ENCODE data around the gene ZNF511.

The ZNF511 gene

DNA sequence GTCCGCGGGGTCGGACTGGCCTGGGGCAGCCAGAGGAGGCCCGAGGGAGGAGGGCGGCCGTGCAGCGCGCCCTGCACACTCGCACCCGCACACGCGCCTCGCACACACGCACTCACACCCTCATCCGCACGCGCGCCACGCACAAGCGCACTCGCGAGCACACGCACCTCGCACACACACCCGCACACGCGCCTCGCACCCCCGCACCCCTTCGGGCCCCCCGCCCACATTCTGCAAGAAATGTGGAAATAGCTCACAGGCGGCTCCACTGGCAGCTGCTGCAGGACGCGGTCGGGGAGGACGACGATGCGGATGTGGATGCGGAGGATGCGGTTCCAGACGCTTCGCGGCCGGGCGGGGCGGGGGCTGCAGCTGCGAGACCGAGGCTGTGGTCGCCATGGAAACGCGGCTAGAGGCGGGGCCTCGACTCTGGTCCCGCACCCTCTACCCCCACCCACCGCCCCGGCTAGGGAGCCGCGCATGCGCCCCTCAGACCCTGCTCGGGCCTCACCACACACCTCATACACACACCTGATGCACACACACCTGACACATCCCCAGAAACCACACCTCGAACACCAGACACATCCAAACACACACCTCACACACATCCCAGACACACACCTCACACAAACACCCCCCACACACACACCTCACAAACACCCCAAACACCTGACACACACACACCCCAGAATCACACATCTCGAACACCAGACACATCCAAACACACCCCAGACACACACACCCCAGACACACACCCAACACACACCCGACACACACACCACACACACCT is 28.1 kb downstream of the ZNF511 start, which contains the start of gene CALY:
Gene CALY (minus strand): TSS at position 320 of the 793 bp plus-strand sequence. CDS start 7,907 bp downstream, outside the sequence.
- FAIRE-seq, result no peak

- no peak for FAIRE-seq
These were observed 28.6 kb downstream of the ZNF511 start for GRCh38 chr10:133337370-133337725.

DNA sequence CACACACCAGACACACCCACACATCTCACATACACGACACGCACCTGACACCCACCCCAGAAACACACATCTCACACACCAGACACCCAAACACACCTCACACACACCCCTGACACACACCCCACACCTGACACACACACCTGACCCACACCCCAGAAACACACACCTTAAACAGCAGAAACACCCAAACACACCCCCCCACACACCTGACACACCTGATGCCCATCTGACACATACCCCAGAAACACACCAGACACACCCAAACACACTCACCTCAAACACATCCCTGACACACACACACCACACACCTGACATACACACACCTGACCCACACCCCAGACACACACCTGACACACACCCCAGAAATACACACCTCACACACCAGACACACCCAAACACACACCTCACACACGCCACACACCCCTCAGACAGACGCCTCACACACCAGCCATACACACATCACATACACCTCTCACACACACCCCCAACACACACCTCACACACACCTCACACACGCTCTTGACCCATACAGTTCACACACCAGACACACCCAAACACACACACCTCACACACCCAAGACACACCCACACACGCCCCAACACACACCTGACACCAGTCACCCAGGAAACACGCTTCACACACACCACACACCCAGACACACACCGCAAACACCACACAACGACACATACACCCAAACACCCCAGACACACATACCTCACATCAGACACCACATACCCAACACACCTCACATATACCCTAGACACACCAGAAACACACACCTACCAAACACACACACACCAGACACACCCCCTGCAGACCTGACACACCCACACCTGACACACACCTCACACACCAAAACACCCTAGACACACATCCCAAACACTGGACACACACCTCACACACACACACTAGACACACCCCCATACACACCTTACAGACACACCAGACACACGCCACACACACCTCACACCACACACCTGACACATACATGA is 29.7 kb downstream of the ZNF511 start:
- FAIRE-seq, result no peak

DNA sequence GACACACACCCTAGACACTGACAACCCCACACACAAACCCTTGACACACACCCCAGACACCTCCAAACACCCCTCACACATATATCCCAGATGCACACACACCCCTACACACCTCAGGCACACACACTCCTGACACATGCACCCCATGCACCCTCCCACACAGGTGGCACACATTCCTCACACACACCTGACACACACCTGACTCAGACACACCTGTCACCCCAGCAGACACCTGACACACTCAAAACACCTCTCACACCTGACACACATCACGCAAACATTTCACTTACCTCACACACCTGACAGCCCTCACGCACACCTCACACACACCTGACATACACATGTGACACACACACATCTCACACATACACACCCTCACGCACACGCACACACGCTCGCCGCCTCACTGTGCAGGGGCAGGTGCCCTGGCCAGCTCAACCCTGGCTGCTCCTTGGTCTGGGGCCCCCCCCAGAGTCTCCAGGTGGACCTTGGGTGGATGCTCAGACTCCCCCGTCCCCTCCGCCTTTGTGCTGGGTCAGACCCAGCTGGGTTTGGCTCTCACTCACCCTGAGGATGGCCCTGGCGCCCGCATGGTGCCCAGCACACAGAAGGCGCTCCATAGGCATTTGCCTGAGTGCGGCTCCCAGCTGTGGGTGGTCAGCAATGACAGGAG is 31.1 kb downstream of the ZNF511 start:
- FAIRE-seq, result no peak

- no peak for FAIRE-seq
These were observed 33.3 kb downstream of the ZNF511 start for GRCh38 chr10:133341983-133342382.

- FAIRE-seq, result no peak
These were observed 34.2 kb downstream of the ZNF511 start for GRCh38 chr10:133342942-133343341.

DNA sequence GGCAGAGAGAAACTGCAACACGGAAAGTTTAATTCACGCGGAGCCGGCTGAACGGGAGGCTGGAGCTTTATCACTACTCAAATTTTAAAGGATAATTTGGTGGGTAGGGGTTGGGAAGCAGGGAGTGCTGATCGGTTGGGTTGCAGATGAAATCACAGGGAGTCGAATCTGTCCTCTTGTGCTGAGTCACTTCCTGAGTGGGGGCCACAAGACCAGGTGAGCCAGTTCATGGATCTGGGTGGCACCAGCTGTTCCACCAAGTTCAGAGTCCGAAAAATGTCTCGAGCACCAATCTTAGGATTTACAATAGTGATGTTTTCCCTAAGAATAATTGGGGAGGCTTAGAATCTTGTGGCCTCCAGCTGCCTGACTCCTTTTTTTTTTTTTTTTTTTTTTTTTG is 34.8 kb downstream of the ZNF511 start:
- FAIRE-seq, result no peak

DNA sequence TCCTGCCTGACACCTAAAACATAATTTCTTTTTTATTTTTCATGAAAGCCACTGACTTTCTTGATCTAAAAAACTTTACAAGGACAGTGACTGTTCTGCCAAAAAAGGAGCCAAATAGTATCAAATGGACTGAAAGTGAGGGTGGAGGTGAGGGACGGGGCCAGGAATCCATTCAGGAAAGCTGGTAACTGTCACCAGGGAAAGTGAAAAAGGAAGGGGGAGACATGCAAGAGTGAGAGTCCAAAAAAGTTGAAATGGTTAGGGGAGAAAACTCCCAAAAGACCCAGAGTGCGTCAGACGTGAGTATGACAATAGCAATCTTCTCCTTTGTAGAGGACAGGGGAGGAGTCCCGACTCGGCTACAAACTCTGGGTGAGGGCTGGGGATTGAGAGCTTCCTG is 35.5 kb downstream of the ZNF511 start:
- no peak for FAIRE-seq

- no peak for FAIRE-seq
These were observed 37.7 kb downstream of the ZNF511 start for GRCh38 chr10:133346413-133346812.

- FAIRE-seq, result no peak
These were observed 39.2 kb downstream of the ZNF511 start for GRCh38 chr10:133347710-133348517.

DNA sequence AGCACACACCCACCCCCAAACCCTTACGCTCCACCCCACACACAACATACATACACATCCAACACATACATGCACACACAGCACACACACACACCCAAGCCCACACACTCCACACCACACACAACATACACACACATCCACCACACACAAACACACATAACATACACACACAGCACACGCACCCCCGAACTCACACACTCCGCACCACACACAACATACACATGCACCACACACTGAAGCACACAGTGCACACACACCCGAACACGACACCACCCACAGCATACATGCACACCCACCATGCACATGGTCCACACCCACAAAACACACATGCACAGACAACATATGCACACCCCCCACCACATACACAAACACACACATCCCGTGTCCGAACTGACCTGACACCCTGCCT is 40.5 kb downstream of the ZNF511 start:
- FAIRE-seq, result no peak

DNA sequence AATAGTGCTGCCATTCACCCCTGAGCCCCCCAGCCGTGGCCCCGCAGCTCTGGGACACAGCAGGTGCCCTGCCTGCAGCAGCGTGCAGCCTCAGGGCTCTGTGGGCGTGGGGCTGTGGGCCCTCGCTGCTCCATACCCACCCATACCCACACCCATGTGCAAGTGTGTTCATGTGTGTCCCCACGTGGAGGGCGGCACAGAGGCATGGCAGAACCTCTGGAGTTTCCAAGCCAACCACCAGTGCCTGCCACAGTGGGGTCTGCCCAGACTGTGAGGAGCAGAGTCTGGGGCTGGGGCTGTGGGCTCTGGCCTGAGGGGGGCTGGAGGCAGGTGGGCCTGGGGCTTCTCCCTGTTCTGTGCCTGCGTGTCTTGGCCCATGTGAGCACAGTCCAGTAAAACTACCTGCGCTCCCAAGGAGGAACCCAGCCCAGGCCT is 40.9 kb downstream of the ZNF511 start:
- FAIRE-seq, result no peak

DNA sequence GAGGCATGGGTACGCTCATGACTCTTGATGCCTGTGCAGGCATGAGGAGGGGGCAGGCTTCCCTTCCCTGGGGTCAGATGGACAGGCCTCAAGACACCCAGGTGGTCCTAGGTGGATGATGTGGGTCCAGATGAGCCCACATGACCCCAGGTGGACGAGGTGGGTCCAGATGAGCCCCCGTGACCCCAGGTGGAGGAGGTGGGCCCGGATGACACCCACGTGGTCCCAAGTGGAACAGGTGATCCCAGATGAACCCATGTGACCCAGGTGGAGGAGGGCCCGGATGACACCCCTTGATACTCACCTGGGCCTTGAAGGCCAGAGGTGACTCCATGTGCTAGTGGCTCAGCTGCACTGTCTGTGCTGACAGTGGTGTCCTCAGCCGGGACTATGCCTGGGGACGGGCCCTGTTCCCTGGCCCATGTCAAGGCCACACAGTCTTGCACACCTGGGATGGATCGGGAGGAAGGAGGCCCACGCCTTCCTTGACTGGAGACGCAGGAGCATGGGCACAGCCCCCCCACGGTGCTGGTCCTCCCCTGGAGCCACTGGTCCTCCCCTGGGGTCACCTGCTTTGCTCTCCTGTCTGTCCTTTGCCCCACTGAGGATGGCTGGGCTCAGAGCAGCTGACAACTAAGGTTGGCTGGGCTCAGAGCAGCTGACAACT is 41.7 kb downstream of the ZNF511 start:
- no peak for FAIRE-seq

DNA sequence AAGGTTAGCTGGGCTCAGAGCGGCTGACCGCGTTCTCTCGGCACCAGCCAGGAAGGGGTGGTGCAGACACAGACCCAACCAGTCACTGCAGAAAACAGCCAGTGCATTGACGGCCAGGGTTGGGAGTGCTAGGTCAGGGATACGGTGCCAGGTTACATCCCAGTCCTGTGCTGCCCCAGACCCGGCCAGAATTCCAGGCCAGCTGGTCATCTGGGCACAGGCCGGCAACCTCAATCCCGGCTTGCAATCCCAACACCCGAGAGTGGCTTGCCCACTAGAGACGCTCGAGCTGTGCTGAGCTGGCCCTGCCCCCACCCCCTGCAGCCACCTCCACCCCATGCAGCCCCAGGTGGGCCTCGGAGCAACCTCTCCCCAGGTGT is 42.2 kb downstream of the ZNF511 start:
- FAIRE-seq, result no peak

- FAIRE-seq, result no peak
These were observed 42.9 kb downstream of the ZNF511 start for GRCh38 chr10:133351408-133352318.

- no peak for FAIRE-seq
These were observed 44.7 kb downstream of the ZNF511 start for GRCh38 chr10:133353202-133353959.

DNA sequence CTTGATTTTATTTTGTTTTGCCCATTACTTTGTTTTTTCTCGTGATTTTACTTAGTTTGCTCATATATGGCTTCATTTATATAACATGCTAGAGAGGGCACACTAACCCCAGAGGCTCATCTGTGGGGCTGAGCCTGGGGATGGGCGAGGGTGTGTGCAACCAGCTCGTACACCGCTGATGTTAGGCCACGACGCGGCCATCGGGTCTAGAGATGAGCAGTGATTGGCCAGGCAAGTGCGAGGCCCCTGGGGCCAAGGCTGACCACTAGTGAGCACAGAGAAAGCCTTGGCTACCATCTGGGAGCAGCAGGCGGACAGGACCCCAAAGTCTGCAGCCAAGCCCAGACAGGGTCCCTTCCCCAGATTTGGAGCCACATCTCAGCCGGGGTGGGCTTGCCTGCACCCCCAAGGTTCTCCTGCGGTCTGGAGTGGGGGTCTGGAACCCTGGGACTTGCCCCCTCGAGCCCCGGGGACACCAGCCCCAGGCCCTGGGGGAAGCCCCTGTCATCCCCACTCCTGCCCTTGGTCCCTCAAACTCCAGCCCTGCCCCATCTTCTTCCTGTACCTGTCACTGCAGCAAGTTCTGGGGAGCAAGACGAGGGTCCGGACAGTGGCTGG is 45.4 kb downstream of the ZNF511 start:
- no peak for FAIRE-seq

DNA sequence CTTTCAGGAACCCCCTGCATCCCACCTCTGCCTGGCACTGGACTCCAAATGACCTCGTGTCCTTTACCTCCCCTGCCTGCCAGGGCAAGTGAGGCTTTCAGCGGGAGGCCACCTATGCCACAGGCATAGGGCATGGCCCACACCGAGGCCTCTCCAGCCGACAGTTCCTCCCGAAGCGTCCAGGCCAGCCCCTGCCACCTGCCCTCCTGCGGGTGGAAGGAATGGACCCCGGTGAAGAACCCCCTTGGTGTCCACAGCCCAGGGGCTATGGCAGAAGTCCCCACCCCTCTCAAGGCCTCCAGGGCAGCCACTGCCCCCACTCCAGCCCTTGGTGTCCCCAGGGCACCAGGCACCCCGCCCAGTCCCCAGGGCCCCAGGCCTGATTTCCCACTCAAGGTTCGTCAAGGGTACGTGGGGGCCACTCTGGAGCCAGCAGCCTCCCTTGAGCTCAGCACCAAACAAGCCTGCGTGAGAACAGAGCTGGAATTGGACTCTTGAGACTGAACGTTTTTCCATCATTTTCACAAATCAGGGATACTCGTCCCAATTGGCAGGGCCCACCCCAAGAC is 46.0 kb downstream of the ZNF511 start:
- FAIRE-seq, result no peak

DNA sequence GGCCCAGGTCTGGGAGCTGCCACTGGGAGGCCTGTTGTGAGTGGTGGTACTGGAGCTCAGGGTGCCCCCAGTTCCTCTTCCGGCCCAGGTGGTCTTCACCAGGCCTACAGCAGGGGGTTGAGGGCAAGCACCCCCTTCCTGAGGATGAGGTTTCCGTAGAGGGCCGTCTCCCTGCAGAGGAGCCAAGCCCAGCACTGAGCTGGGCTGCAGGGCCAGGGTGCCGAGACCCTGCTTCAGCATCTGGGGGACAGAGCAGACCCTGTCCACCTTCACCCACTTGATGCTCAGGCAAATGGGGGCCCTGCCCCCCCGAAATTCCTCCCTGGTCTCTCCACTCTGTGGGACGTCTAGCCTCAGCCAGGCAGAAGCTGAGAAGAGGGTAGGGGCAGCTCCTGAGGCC is 46.6 kb downstream of the ZNF511 start:
- no peak for FAIRE-seq

Data from TTC549 (cell line).